HG03066 (cell line): ENCODE measurements around the gene PPFIA4.

Source experiments
- ATAC-seq: cut with Tn5 transposase; IDR thresholded peaks from one replicate; pipeline ENCODE4 v1.9.1; 2021; ENCODE audit warnings: low read depth; ENCODE audit not compliant: unreplicated experiment

PPFIA4 gene

GRCh38 chr1:203056012-203056411, 29.7 kb downstream of the PPFIA4 start:
- ATAC-seq = no peak

DNA sequence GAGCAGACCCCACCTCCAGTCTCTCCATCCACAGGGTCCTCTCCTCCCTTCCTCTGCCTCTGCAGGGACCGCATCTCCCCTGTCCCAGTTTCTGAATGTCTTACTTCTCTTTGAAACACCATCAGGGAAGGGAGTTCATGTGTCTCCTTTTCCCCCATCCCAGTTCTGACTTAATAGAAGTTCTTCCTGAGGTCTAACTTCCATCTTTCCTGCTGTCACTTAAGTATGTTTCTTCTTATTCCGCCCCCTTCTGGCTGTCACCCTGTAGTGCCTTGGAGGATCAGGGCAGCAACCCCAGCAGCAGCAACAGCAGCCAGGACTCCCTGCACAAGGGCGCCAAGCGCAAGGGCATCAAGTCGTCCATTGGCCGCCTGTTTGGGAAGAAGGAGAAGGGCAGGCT, 30.2 kb downstream of the PPFIA4 start:
- ATAC-seq = no peak

DNA sequence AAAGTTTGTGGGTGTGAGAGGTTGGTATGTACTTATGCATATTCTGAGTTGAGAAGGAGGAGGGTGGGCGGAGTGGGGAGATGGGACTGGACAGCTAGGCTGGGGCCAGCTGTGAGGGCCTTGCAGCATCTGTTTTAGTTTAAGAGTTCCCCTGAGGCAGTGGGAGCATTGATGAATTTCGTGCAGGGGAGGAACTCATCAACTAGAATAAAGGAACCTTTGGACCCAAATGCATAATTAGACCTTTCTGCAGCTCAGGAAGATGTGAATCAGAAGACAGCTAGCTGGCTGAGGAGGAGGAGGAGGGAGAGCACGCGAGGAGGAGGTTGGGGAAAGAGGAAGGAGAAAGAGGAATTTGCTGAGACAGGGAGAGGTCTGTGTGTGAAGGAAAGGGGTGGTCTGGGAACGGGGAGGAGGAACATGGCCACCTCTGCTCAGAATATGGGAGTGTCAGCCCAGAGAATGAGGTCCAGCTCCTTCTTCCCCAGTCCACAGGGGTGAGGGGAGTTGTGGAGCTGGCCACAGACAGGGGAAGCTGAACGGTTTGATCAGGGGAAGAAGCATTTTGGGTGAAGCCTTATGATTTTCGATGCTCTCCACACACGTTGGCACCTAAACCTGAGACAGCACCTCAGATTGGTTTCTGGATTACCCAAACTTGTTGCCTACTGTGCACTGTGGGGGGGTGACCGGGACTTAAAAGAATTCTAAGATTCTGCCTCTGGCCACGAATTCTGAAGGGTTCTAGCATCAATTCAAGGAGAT, 31.8 kb downstream of the PPFIA4 start:
- no peak for ATAC-seq

- ATAC-seq = no peak
These were observed 32.3 kb downstream of the PPFIA4 start for GRCh38 chr1:203058676-203058935.

- no peak for ATAC-seq
These were observed 33.2 kb downstream of the PPFIA4 start for GRCh38 chr1:203059485-203059884.

DNA sequence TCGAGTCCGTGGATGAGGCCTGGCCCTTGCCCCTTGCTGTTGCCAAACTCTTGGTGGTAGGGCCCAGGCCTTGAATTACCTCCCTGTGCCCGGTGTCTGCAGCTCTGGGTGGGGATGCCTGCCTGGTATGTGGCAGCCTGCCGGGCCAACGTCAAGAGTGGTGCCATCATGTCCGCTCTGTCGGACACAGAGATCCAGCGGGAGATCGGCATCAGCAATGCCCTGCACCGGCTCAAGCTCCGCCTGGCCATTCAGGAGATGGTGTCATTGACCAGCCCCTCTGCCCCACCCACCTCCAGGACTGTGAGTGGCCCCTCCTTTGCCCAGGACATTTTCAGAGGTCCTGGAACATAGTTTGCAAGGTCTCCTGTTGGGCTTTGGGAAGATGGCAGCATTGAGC, 33.8 kb downstream of the PPFIA4 start:
- no peak for ATAC-seq

- no peak for ATAC-seq
These were observed 37.0 kb downstream of the PPFIA4 start for GRCh38 chr1:203063287-203063686.

DNA sequence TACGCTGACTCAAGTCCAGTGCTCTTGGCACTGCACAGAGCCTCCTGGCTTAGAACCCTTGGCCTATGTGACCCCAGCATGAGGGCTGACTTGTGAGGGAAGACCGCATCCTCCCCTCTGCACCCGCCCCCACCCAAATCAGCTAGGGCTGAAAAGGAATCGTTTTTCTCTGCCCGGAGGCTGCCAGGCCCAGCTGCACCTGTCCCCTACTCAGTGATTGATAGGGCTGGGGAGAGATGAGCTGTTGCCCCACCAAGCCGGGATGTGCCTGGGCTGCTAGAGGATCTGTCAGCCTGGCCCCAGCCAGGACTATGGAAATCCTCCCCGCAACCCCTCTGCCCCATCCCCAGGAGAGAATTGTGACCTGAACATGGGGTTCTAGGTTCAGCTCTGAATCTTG, 38.9 kb downstream of the PPFIA4 start:
- no peak for ATAC-seq

DNA sequence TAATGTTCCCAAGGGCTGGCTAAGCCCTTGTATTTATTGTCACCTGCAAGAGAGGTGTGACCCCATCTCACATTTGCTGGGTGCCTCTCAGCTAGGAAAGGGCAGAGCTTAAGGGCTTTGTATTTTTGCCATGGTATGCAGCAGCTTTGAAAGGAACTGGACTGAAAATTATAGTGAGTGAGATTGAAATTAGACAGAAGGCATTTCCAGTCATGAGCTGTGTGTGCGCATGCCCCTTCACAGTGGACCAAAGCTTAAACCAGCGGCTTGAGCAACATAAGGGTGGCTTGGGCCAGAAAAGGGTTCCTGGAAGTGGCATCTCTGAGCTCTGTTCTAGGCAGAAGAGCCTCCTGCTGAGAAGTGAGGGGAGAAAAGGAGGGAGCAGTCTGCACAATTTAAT, 39.7 kb downstream of the PPFIA4 start:
- ATAC-seq = no peak

DNA sequence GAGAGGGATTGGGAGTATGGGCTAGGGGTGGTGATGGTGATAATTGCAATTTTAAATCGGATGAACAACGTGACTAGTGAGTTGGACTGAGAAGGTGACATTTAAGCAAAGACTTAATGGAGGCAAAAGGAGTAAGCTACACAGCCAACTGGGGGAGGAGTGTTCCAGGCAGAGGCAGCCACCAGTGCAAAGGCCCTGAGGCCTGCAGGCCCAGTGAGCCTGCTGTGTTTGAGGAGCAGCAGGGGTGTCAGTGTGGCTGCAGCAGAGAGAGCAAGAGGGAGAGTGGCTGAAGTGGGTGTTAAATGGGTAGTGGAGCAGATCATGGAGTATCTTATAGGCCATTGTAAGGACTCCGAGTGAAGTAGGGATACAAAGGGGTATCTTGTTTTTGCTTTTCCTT, 40.7 kb downstream of the PPFIA4 start:
- ATAC-seq = no peak

DNA sequence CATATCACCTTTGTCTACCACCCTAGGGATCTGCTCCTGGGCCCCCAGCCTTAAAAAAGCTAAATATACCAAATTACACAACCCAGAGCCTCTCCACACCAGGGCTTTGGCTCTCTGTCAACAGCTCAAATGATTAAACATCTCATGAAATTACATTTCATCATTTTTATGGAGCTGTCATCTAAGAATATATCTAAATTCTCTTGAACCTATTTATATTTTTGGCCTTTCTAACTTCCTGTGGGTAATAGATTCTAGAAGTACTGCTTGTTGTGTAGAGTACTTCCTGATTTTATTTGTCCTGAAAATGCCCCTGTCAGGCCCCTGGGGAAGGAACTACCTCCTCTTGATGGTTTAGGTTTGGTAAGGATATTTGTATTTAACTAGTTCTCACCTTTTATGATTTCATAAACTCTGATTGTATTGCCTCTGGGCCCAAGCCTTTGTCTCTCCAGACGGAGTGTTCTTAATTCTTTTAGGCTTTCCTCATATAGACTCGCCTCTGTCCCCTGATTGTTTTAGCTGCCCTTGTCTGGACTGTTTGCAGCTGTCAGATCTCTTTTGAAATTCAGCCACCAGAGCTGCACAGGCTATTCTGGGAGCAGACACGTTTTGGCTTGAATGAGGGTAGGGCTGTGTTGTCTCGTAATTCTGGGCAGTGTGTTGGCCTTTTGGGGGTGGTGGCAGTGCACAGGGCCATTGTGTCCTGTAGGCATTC, 42.9 kb downstream of the PPFIA4 start:
- no peak for ATAC-seq

DNA sequence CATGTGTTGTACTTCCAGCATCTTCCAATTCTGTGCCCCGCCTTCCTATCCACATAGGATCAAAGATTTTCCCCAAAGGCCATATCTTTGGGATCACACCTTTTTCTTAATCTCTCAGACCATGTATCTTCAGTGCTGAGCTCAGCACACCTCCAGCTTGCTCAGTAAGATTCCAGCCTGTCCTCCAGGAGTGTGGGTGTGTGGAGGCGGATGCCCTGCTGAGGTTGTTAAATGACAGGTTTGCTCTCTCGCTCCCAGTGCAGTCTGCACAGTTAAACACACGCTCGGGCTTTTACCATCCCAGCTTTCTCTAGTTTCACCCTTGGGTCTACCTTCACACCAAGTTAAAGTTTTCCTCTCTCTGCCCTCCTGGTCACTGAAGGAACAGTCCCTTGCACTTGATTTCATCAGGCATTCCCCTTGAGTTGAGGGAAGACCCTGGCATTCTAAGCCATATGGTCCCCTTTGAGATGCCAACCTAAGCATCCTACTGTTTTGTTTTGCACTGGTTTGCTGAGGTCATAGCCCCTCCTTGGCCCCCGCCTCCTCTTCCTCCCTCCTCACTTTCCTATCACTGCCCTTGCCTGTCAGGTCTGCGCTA, 45.8 kb downstream of the PPFIA4 start:
- no peak for ATAC-seq

DNA sequence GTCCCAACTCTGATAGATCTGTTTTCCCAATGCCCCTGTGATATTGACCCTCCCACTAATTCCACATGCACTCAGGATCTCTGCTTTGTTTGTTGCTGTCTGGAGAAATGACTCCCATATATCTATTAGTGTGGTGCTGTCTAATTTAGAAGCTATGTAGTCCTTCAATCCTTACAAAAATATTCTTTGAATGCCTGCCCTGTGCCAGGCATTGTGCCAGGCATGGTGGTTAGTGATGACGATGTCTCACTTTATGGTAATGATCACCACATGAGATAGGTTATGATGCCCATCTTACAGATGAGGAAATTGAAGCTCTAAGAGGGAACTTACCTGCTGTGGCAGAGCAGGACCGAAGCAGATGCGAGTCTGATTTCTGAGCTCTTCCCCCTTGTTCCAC, 46.6 kb downstream of the PPFIA4 start:
- no peak for ATAC-seq

GRCh38 chr1:203073469-203073868, 47.2 kb downstream of the PPFIA4 start:
- no peak for ATAC-seq

- no peak for ATAC-seq
These were observed 48.3 kb downstream of the PPFIA4 start for GRCh38 chr1:203074610-203075009.

GRCh38 chr1:203075236-203076030, 49.1 kb downstream of the PPFIA4 start:
- ATAC-seq = no peak

DNA sequence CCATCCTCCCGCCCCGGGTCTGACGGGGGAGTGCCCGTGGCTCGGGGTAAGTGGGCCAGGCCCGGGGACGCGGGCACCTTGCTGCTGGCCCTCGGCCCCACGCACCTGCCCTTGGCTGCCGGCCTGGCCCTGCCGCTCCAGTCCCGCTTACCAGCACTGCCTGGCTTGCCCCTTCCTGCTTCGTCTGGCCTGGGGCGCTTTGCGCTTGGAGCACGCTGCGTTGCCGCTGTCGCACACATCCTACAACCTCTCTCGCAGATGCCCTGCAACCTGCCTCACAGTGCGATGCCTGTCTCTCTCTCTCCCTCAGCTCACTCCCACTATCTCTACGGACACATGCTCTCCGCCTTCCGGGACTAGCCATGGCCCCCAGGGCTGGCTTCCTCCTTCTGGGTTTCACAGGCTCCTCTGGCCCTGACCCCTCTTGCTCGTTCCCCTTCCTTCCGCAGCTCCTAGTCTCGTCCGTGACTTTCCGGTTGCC, 49.8 kb downstream of the PPFIA4 start:
- no peak for ATAC-seq

- no peak for ATAC-seq
These were observed 51.1 kb downstream of the PPFIA4 start for GRCh38 chr1:203077367-203077766.

GRCh38 chr1:203077956-203078355, 51.7 kb downstream of the PPFIA4 start:
- no peak for ATAC-seq

DNA sequence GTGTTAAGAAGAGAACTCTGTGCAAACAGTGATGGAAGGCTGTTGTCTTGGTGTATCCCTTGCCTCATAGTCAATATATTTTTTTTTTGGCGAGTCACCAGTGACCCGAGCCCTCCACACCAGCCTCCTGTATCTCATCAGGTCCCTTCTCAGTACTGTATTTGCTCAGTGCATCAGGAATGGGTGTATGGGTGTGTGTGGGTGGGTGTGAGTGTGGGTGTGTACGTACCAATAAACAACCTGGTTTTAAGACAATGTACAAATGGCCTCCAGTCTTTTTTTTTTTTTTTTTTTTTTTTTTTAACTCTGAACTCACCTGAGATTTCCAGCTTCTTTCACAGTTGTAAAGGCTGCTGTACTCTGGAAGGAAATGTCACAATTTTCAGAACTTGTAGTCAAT, 52.2 kb downstream of the PPFIA4 start:
- no peak for ATAC-seq

DNA sequence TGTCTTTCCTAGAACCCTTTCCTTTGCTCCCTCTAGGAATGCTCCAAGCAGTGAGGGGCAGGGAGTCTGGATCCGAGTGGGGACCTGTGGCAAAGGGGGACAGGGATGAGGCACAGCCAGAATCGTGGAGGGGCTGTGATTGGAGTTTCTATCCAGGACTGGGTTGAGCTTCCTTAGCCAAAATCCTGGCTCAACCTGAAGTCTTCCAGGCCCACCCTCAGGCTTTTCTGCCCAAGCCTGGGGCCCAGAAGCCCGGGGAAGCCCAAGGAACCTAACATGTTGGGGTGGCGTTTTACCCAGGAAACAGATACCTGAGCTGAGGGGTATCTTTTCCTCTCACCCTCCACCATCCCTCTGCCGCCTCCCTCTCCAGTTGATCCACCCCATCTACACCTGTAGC, 54.2 kb downstream of the PPFIA4 start:
- ATAC-seq = no peak
